Endothelial cell of umbilical vein (primary cell): Measurements from ENCODE around the gene SSBP3. TPM values are rescaled to one million over a fixed set of nuclear protein-coding genes. Genes with fewer than 3 reads are reported as not detected.

Experiments
- BruUV-seq: library from RNA; stranded (reverse); fragments of 400-500 nt; replicated peaks from 2 replicates; lab custom pipeline; 2021; lab: Mats Ljungman, UMichigan
- CTCF ChIA-PET: fragments of 300-600, 350-600 bp; sonication (Branson Sonifier 250); formaldehyde crosslinking; loops from one replicate; lab custom pipeline; 2021; ENCODE audit warnings: antibody characterized with exemption, inconsistent platforms; lab: Charles Lee
- POLR2A ChIA-PET: fragments of 300-600, 350-600 bp; sonication (Branson Sonifier 250); formaldehyde crosslinking; loops from one replicate; lab custom pipeline; 2021; ENCODE audit warnings: antibody characterized with exemption, inconsistent platforms; lab: Charles Lee
- DNase-seq: peaks from one replicate; pipeline ENCODE4 v3.0.0-alpha.2; 2011; ENCODE audit warnings: low read depth, low spot score
- FAIRE-seq: peaks from 2 replicates; lab custom pipeline; 2011; peaks lifted over from hg19 to GRCh38; lab: Jason Lieb, UNC
- H2AFZ ChIP-seq: 2 replicates; pipeline ENCODE4 v1.6.0; 2012; ENCODE audit warnings: low read depth, low read length, control low read depth, inconsistent platforms
- H3K27ac ChIP-seq: 2 replicates; pipeline ENCODE4 v1.5.1; 2011; ENCODE audit warnings: low read depth, mild to moderate bottlenecking, control low read depth, low read length, moderate library complexity; ENCODE audit not compliant: insufficient read depth
- H3K27me3 ChIP-seq, 2 experiments: 2 replicates each; pipeline versions ENCODE4 v1.6.0 to v1.6.1; 2011; ENCODE audit warnings: low read length in 2 of 2, mixed read lengths in 1 of 2; ENCODE audit not compliant: control insufficient read depth in 2 of 2, insufficient read depth in 2 of 2
- H3K36me3 ChIP-seq, 2 experiments: 2 replicates in 1 of 2; 3 replicates in 1 of 2; pipeline ENCODE4 v1.5.1; 2011; ENCODE audit warnings: low read length in 2 of 2, mild to moderate bottlenecking in 1 of 2, moderate library complexity in 1 of 2; ENCODE audit not compliant: control insufficient read depth in 2 of 2, insufficient read depth in 2 of 2; ENCODE audit errors: extremely low read depth in 1 of 2
- H3K4me1 ChIP-seq: 3 replicates; pipeline ENCODE4 v1.5.1; 2011; ENCODE audit warnings: mild to moderate bottlenecking, low read length; ENCODE audit not compliant: control insufficient read depth, insufficient read depth; ENCODE audit errors: extremely low read depth
- H3K4me2 ChIP-seq: 2 replicates; pipeline ENCODE4 v1.6.1; 2011; ENCODE audit warnings: low read length, control low read depth, mixed read lengths; ENCODE audit not compliant: insufficient read depth
- H3K4me3 ChIP-seq, 3 experiments: fragments of 200-600 bp in 1 of 3; sonication (generic), shearing (Covaris generic) in 1 of 3; replicated peaks in 1 of 3; 2 replicates each; pipeline ENCODE4 v1.5.1; 2011 to 2016; ENCODE audit warnings: control low read depth in 3 of 3, low read length in 3 of 3, mild to moderate bottlenecking in 2 of 3, inconsistent platforms in 1 of 3, low read depth in 1 of 3, moderate library complexity in 1 of 3; ENCODE audit not compliant: insufficient read depth in 1 of 3
- H3K79me2 ChIP-seq: 2 replicates; pipeline ENCODE4 v1.6.0; 2012; ENCODE audit warnings: low read length, inconsistent platforms; ENCODE audit not compliant: control insufficient read depth, insufficient read depth
- H3K9ac ChIP-seq: replicated peaks from 2 replicates; pipeline ENCODE3; 2011; ENCODE audit warnings: low read length, control low read depth; ENCODE audit not compliant: insufficient read depth; ENCODE audit errors: extremely low read depth
- H3K9me1 ChIP-seq: replicated peaks from 3 replicates; pipeline ENCODE4 v1.6.0; 2011; ENCODE audit warnings: mild to moderate bottlenecking, low read length; ENCODE audit not compliant: control insufficient read depth, insufficient read depth; ENCODE audit errors: extremely low read depth
- H3K9me3 ChIP-seq: replicated peaks from 2 replicates; pipeline ENCODE4 v1.5.1; 2012; ENCODE audit warnings: low read length, inconsistent platforms; ENCODE audit not compliant: control insufficient read depth, insufficient read depth
- H4K20me1 ChIP-seq: replicated peaks from 2 replicates; pipeline ENCODE3; 2011; ENCODE audit warnings: mild to moderate bottlenecking, low read length; ENCODE audit not compliant: control insufficient read depth, insufficient read depth; ENCODE audit errors: extremely low read depth
- EZH2 ChIP-seq: IDR thresholded peaks from 2 replicates; pipeline ENCODE4 v1.6.1; 2012; ENCODE audit warnings: borderline replicate concordance, low read depth, mild to moderate bottlenecking, moderate library complexity, low read length, inconsistent platforms; ENCODE audit not compliant: severe bottlenecking
- FOS ChIP-seq: IDR thresholded peaks from 2 replicates; pipeline ENCODE4 v1.6.1; 2011; ENCODE audit warnings: mild to moderate bottlenecking, low read length, moderate library complexity, borderline replicate concordance; ENCODE audit not compliant: insufficient read depth
- GATA2 ChIP-seq: IDR thresholded peaks from 2 replicates; pipeline ENCODE4 v1.7.0; 2011; ENCODE audit warnings: low read depth, mild to moderate bottlenecking, moderate library complexity, mixed read lengths, low read length; ENCODE audit not compliant: insufficient read length, insufficient read depth
- JUN ChIP-seq: IDR thresholded peaks from 2 replicates; pipeline ENCODE4 v1.6.1; 2011; ENCODE audit warnings: borderline replicate concordance, low read depth; ENCODE audit not compliant: insufficient read length, insufficient read depth
- MYC ChIP-seq: IDR thresholded peaks from one replicate; pipeline ENCODE4 v1.6.1; 2011; ENCODE audit warnings: mild to moderate bottlenecking, low read depth, low read length
- POLR2A ChIP-seq: IDR thresholded peaks from 2 replicates; pipeline ENCODE4 v1.6.1; 2012; ENCODE audit warnings: low read depth, mild to moderate bottlenecking, control low read depth, low read length
- POLR2AphosphoS5 ChIP-seq: IDR thresholded peaks from 2 replicates; pipeline ENCODE4 v1.6.1; 2012; ENCODE audit warnings: low read depth, mild to moderate bottlenecking, control low read depth, low read length, moderate library complexity; ENCODE audit not compliant: insufficient read depth
- dilution Hi-C: fragments of 300-500 bp; cut with MboI; formaldehyde crosslinking; loops from one replicate; pipeline ENCODE4 v1.15.0; 2019; ENCODE audit warnings: low sequenced_read_pairs; ENCODE audit not compliant: extremely low pct_ligation_motif_present
- intact Hi-C: fragments of 100-400 bp; cut with micrococcal nuclease; formaldehyde crosslinking; loops from one replicate; pipeline ENCODE4 v1.10.0; 2022
- polyA plus RNA-seq, 4 experiments: library from polyadenylated mRNA; depleted of rRNA in 3 of 4; stranded (reverse) in 3 of 4; unstranded in 1 of 4; fragments of >200 nt; gene quantifications; 2 replicates each; pipeline versions ENCODE4 v1.2.1 to v1.2.3, GENCODE V29; 2011 to 2012; ENCODE audit warnings: missing spikeins in 1 of 4
- total RNA-seq: library from RNA; stranded (reverse); gene quantifications from 2 replicates; pipeline ENCODE4 v1.2.3, GENCODE V29; 2021
- TF ChIP-seq, protein P1 (sequence below): IDR thresholded peaks from 2 replicates; pipeline ENCODE4 v1.6.1; 2011; ENCODE audit not compliant: insufficient read depth, insufficient read length
- TF ChIP-seq, protein P2 (sequence below), 2 donors: IDR thresholded peaks; 1 replicate in 1 of 2; 2 replicates in 1 of 2; pipeline ENCODE4 v1.5.1; 2011; ENCODE audit warnings: low read length in 2 of 2, mild to moderate bottlenecking in 2 of 2, moderate library complexity in 2 of 2, control low read depth in 1 of 2, inconsistent platforms in 1 of 2, low read depth in 1 of 2; ENCODE audit not compliant: insufficient read depth in 1 of 2; ENCODE audit errors: extremely low read depth in 1 of 2

The SSBP3 gene
- total and polyA plus RNA-seq, 2 donors (not counting 3 experiments of a cell fraction or from before 2014, with no cell fraction given), result 44.9 to 59.4 TPM

GRCh38 chr1:54318246-54318814 is 87.9 kb downstream of the SSBP3 start:
- no TSS peak for BruUV-seq

More at GRCh38 chr1:54318246-54318814, 87.9 kb downstream of the SSBP3 start:
- Histone ChIP-seq H4K20me1 (no peaks in the 10 kb centered on the region), H3K9me3 (no peaks in the 10 kb centered on the region), H3K36me3 (peaks cover 0 to 2% of the 10 kb centered on the region in 2 experiments), H3K4me3 (no peak overlapping the region), H3K4me2 (no peak overlapping the region), H3K27ac (no peak overlapping the region), H3K4me1 (peaks cover 5% of the 10 kb centered on the region), H3K9ac (no peak overlapping the region), H3K9me1 (no peaks in the 10 kb centered on the region), H3K27me3 (no peaks in the 10 kb centered on the region), H3K79me2 (peaks cover 29% of the 10 kb centered on the region), H2AFZ (no peak overlapping the region)
- DNase-seq, result no peak
- POLR2A ChIA-PET, result no interaction called here
- TF ChIP-seq FOS (no peak), EZH2 (no peak), JUN (no peak), POLR2A (no peak), GATA2 (no peak), MYC (no peak), POLR2AphosphoS5 (no peak)
- TF ChIP-seq, protein P1, sequence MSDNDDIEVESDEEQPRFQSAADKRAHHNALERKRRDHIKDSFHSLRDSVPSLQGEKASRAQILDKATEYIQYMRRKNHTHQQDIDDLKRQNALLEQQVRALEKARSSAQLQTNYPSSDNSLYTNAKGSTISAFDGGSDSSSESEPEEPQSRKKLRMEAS, result no peak
- TF ChIP-seq, protein P2, sequence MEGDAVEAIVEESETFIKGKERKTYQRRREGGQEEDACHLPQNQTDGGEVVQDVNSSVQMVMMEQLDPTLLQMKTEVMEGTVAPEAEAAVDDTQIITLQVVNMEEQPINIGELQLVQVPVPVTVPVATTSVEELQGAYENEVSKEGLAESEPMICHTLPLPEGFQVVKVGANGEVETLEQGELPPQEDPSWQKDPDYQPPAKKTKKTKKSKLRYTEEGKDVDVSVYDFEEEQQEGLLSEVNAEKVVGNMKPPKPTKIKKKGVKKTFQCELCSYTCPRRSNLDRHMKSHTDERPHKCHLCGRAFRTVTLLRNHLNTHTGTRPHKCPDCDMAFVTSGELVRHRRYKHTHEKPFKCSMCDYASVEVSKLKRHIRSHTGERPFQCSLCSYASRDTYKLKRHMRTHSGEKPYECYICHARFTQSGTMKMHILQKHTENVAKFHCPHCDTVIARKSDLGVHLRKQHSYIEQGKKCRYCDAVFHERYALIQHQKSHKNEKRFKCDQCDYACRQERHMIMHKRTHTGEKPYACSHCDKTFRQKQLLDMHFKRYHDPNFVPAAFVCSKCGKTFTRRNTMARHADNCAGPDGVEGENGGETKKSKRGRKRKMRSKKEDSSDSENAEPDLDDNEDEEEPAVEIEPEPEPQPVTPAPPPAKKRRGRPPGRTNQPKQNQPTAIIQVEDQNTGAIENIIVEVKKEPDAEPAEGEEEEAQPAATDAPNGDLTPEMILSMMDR (IDR thresholded peaks at IDR 0.05; ENCODE audit: extremely low read depth in 1 of 2, insufficient read depth in 1 of 2, low read depth in 1 of 2, low read length in 2 of 2), result no peak
- intact Hi-C loops, result no loop called here
- no peak for FAIRE-seq
- dilution Hi-C loops, result no loop called here
- CTCF ChIA-PET, result interaction anchor here (1.2 to 2.0 kb wide), 2 partner anchors 17 to 171 kb away, joined by 4 to 8 read pairs; no protein-coding TSS in a partner anchor
